HepG2 (cell line): Measurements from ENCODE around the gene ACYP2. TPM values are rescaled to one million over a fixed set of nuclear protein-coding genes. Genes with fewer than 3 reads are reported as not detected.
A peak's percentile ranks its signal among the peaks of the same experiment; 100 is the strongest.

ENCODE experiments used
- ADNP ChIP-seq: sonication (generic); formaldehyde crosslinking; IDR thresholded peaks from 2 replicates; pipeline ENCODE4 v1.4.0; 2020; ENCODE audit warnings: missing genetic modification reagents
- ARNT2 ChIP-seq: sonication (generic); formaldehyde crosslinking; IDR thresholded peaks from 2 replicates; pipeline ENCODE4 v1.8.0; 2022; ENCODE audit warnings: mild to moderate bottlenecking, low read depth, missing genetic modification reagents, moderate library complexity
- CCDC6 ChIP-seq: sonication (generic); formaldehyde crosslinking; IDR thresholded peaks from 2 replicates; pipeline ENCODE4 v1.8.1; 2022; ENCODE audit warnings: mild to moderate bottlenecking, missing genetic modification reagents, moderate library complexity
- CREB1 ChIP-seq, 2 experiments: fragments of 450-650 bp in 1 of 2; IDR thresholded peaks; 2 replicates each; pipeline ENCODE4 v1.6.1; 2016 to 2017; ENCODE audit warnings: control low read depth in 1 of 2, mild to moderate bottlenecking in 1 of 2, missing compliant biosample characterization in 1 of 2, missing genetic modification characterization in 1 of 2
- ERF ChIP-seq: IDR thresholded peaks from 2 replicates; pipeline ENCODE4 v1.6.1; 2018; ENCODE audit warnings: missing biosample characterization, missing genetic modification reagents
- ETV6 ChIP-seq: sonication (generic); formaldehyde crosslinking; conservative IDR thresholded peaks from 2 replicates; pipeline ENCODE4 v1.4.0; 2020; ENCODE audit warnings: missing genetic modification reagents
- HDAC1 ChIP-seq: sonication (generic); formaldehyde crosslinking; IDR thresholded peaks from 2 replicates; pipeline ENCODE4 v1.5.1; 2020; ENCODE audit warnings: mild to moderate bottlenecking, missing genetic modification reagents
- KLF16 ChIP-seq, 2 experiments: sonication (generic) in 1 of 2; formaldehyde crosslinking in 1 of 2; IDR thresholded peaks; 2 replicates each; pipeline versions ENCODE4 v1.6.1 to v1.8.0; 2016 to 2023; ENCODE audit warnings: missing genetic modification reagents in 2 of 2, missing compliant biosample characterization in 1 of 2
- MIXL1 ChIP-seq: IDR thresholded peaks from 2 replicates; pipeline ENCODE4 v1.6.1; 2016
- NFE2L1 ChIP-seq: sonication (generic); formaldehyde crosslinking; IDR thresholded peaks from 2 replicates; pipeline ENCODE4 v1.4.0; 2020; ENCODE audit warnings: missing genetic modification reagents, mild to moderate bottlenecking, borderline replicate concordance
- POLR2AphosphoS2 ChIP-seq: IDR thresholded peaks from 2 replicates; pipeline ENCODE4 v1.6.1; 2011; ENCODE audit warnings: low read depth, low read length, improper control_type of control experiment
- SALL1 ChIP-seq: sonication (generic); formaldehyde crosslinking; IDR thresholded peaks from 2 replicates; pipeline ENCODE4 v1.8.0; 2022; ENCODE audit warnings: mild to moderate bottlenecking, missing genetic modification reagents
- SAP130 ChIP-seq: IDR thresholded peaks from 2 replicates; pipeline ENCODE4 v1.6.1; 2016; ENCODE audit warnings: low read depth
- SP1 ChIP-seq, 2 experiments: fragments of 450-650 bp in 1 of 2; sonication (generic) in 1 of 2; formaldehyde crosslinking in 1 of 2; IDR thresholded peaks; 2 replicates each; pipeline versions ENCODE4 v1.4.0 to v1.6.1; 2016 to 2020; ENCODE audit warnings: missing genetic modification reagents in 1 of 2
- SP4 ChIP-seq: sonication (generic); formaldehyde crosslinking; IDR thresholded peaks from 2 replicates; pipeline ENCODE4 v1.8.1; 2023; ENCODE audit warnings: mild to moderate bottlenecking, missing genetic modification reagents
- SPEN ChIP-seq: sonication (generic); formaldehyde crosslinking; IDR thresholded peaks from 2 replicates; pipeline ENCODE4 v1.5.1; 2020; ENCODE audit warnings: low read depth, mild to moderate bottlenecking, missing genetic modification reagents
- SRSF1 ChIP-seq: fragments of 200-400 bp; formaldehyde crosslinking; optimal IDR thresholded peaks from 2 replicates; pipeline ENCODE3; 2017; ENCODE audit warnings: mild to moderate bottlenecking, low read depth, low read length, moderate library complexity
- SRSF4 ChIP-seq: fragments of 200-400 bp; formaldehyde crosslinking; IDR thresholded peaks from one replicate; pipeline ENCODE4 v1.6.1; 2018; ENCODE audit warnings: mild to moderate bottlenecking, low read depth, low read length, moderate library complexity; ENCODE audit not compliant: poor library complexity, severe bottlenecking
- TARDBP ChIP-seq: sonication (generic); formaldehyde crosslinking; IDR thresholded peaks from 2 replicates; pipeline ENCODE4 v1.8.0; 2022; ENCODE audit warnings: mild to moderate bottlenecking, missing genetic modification reagents
- ZFP36L1 ChIP-seq: sonication (generic); formaldehyde crosslinking; IDR thresholded peaks from 2 replicates; pipeline ENCODE4 v1.8.0; 2022; ENCODE audit warnings: mild to moderate bottlenecking, missing genetic modification reagents, moderate library complexity
- ZFYVE20 ChIP-seq: sonication (generic); formaldehyde crosslinking; IDR thresholded peaks from 2 replicates; pipeline ENCODE4 v1.8.0; 2023; ENCODE audit warnings: low read depth, mild to moderate bottlenecking, moderate library complexity, missing genetic modification reagents, borderline replicate concordance
- ZMYM2 ChIP-seq: sonication (generic); formaldehyde crosslinking; IDR thresholded peaks from 2 replicates; pipeline ENCODE4 v1.8.0; 2022; ENCODE audit warnings: mild to moderate bottlenecking, missing genetic modification reagents
- ZNF17 ChIP-seq: sonication (generic); formaldehyde crosslinking; IDR thresholded peaks from 2 replicates; pipeline ENCODE4 v1.5.0; 2020; ENCODE audit warnings: mild to moderate bottlenecking, missing genetic modification reagents
- ZNF326 ChIP-seq: sonication (generic); formaldehyde crosslinking; IDR thresholded peaks from 2 replicates; pipeline ENCODE4 v1.4.0; 2020; ENCODE audit warnings: missing genetic modification reagents, borderline replicate concordance
- ZNF556 ChIP-seq: sonication (generic); formaldehyde crosslinking; IDR thresholded peaks from 2 replicates; pipeline ENCODE4 v1.4.0; 2020; ENCODE audit warnings: mild to moderate bottlenecking, missing genetic modification reagents, borderline replicate concordance
- ZNF574 ChIP-seq: sonication (generic); formaldehyde crosslinking; IDR thresholded peaks from 2 replicates; pipeline ENCODE4 v1.4.0; 2020; ENCODE audit warnings: missing genetic modification reagents
- ZNF598 ChIP-seq: sonication (generic); formaldehyde crosslinking; IDR thresholded peaks from 2 replicates; pipeline ENCODE4 v1.5.1; 2020; ENCODE audit warnings: mild to moderate bottlenecking, missing genetic modification reagents, borderline replicate concordance
- ZNF672 ChIP-seq: sonication (generic); formaldehyde crosslinking; IDR thresholded peaks from 2 replicates; pipeline ENCODE4 v1.8.1; 2022; ENCODE audit warnings: missing genetic modification reagents
- ZNF737 ChIP-seq: sonication (generic); formaldehyde crosslinking; IDR thresholded peaks from 2 replicates; pipeline ENCODE4 v1.5.0; 2020; ENCODE audit warnings: missing genetic modification reagents, mild to moderate bottlenecking, borderline replicate concordance
- ZNF776 ChIP-seq: sonication (generic); formaldehyde crosslinking; IDR thresholded peaks from 2 replicates; pipeline ENCODE4 v1.4.0; 2020; ENCODE audit warnings: mild to moderate bottlenecking, missing genetic modification reagents
- ZSCAN21 ChIP-seq: sonication (generic); formaldehyde crosslinking; IDR thresholded peaks from 2 replicates; pipeline ENCODE4 v1.8.0; 2022; ENCODE audit warnings: mild to moderate bottlenecking, missing genetic modification reagents, moderate library complexity, borderline replicate concordance
- polyA plus RNA-seq, 8 experiments: library from polyadenylated mRNA; depleted of rRNA in 3 of 8; stranded (reverse) in 7 of 8; unstranded in 1 of 8; fragments of >200 nt; fragmentation: Illumina TruSeq in 4 of 8; extraction: Trizol in 4 of 8; gene quantifications; 2 replicates each; pipeline versions ENCODE4 v1.2.1 to v1.2.3, GENCODE V29; 2011 to 2016; ENCODE audit warnings: low read depth in 4 of 8, missing spikeins in 1 of 8, mixed read lengths in 1 of 8; ENCODE audit not compliant: insufficient read depth in 1 of 8
- total RNA-seq, 5 experiments: library from RNA; depleted of rRNA; stranded (reverse); fragments of >200 nt; fragmentation: Illumina TruSeq; extraction: Trizol; gene quantifications; 2 replicates each; pipeline ENCODE4 v1.2.3, GENCODE V29; 2016; ENCODE audit warnings: low read depth in 1 of 5

ACYP2 gene
- total and polyA plus RNA-seq, 2 of the 13 experiments (the other 11 are each of a cell fraction or from before 2014, with no cell fraction given), result 12.3 to 12.7 TPM

- TF ChIP-seq SP4, result no peak
- TF ChIP-seq ZSCAN21 (CRISPR knock-in tag), result no peak
- TF ChIP-seq ZNF574, result no peak
- TF ChIP-seq ZFP36L1 (CRISPR knock-in tag), result 0 out of 2 replicates have a peak, but pooled peaks have one; percentile 34
- TF ChIP-seq ZNF17 (CRISPR knock-in tag), result no peak
- no peak for TF ChIP-seq ETV6
- no peak for TF ChIP-seq ZNF672 (CRISPR knock-in tag)
- no peak for TF ChIP-seq ZNF776 (CRISPR knock-in tag)
- 0 out of 2 replicates have a peak, but pooled peaks have one; percentile 37 for TF ChIP-seq MIXL1
- no peak for TF ChIP-seq CCDC6 (CRISPR knock-in tag)
- TF ChIP-seq HDAC1 (CRISPR knock-in tag), result no peak
- TF ChIP-seq ZNF326 (CRISPR knock-in tag), result no peak
- no peak for TF ChIP-seq SRSF1
- no peak for TF ChIP-seq SPEN
- no peak for TF ChIP-seq ZNF556 (CRISPR knock-in tag)
- TF ChIP-seq ZFYVE20 (CRISPR knock-in tag), result no peak
- no peak for TF ChIP-seq ERF (CRISPR knock-in tag)
- TF ChIP-seq ZNF737 (CRISPR knock-in tag), result no peak
- no peak for TF ChIP-seq SRSF4
- TF ChIP-seq TARDBP (CRISPR knock-in tag), result peak; percentile 43; the same call in 1 of the 2 replicates
- no peak for TF ChIP-seq NFE2L1
- TF ChIP-seq ADNP (CRISPR knock-in tag), result no peak
- TF ChIP-seq ZMYM2 (CRISPR knock-in tag), result 0 out of 2 replicates have a peak, but pooled peaks have one; percentile 36
- TF ChIP-seq ARNT2 (CRISPR knock-in tag), result 0 out of 2 replicates have a peak, but pooled peaks have one; percentile 35
- no peak for TF ChIP-seq CREB1 (IDR thresholded peaks at IDR 0.05)
- no peak for TF ChIP-seq CREB1 (CRISPR knock-in tag; IDR thresholded peaks at IDR 0.05)
- TF ChIP-seq ZNF598, result no peak
- TF ChIP-seq POLR2AphosphoS2, result no peak
- no peak for TF ChIP-seq KLF16 (CRISPR knock-in tag; IDR thresholded peaks at IDR 0.05)
- peak; percentile 61 for TF ChIP-seq SAP130 (CRISPR knock-in tag)
- no peak for TF ChIP-seq SP1 (IDR thresholded peaks at IDR 0.05)
- TF ChIP-seq SP1 (CRISPR knock-in tag; IDR thresholded peaks at IDR 0.05), result no peak
- peak; percentile 80 for TF ChIP-seq SALL1
These were observed 28.4 kb downstream of the ACYP2 start (continued) for GRCh38 chr2:54143780-54144179.
